Natural killer cell (primary cell): Measurements from ENCODE around the gene SH2D2A. TPM values are rescaled to one million over a fixed set of nuclear protein-coding genes. Genes with fewer than 3 reads are reported as not detected.

Experiments used
- ATAC-seq, 3 donors: fragments of 150-1000 bp in 2 of 3; fragments of 200-7000 bp in 1 of 3; cut with Tn5 transposase; 1 replicate in 1 of 3; 2 replicates in 2 of 3; pipeline ENCODE4 v1.10.0; 2021; ENCODE audit warnings: mild to moderate bottlenecking in 2 of 3, moderate library complexity in 2 of 3
- DNase-seq, 2 donors: peaks; one replicate each; pipeline versions ENCODE4 v3.0.0 to v3.0.0-alpha.2; 2013 to 2021; ENCODE audit warnings: mixed read lengths in 1 of 2
- H3K27ac ChIP-seq: one replicate; pipeline ENCODE4 v1.5.1; 2013; ENCODE audit warnings: mild to moderate bottlenecking, low read length
- H3K27me3 ChIP-seq: one replicate; pipeline ENCODE4 v1.6.1; 2013; ENCODE audit warnings: low read length; ENCODE audit not compliant: control insufficient read depth, insufficient read depth
- H3K36me3 ChIP-seq: one replicate; pipeline ENCODE4 v1.6.1; 2013; ENCODE audit warnings: low read length; ENCODE audit not compliant: control insufficient read depth, insufficient read depth
- H3K4me1 ChIP-seq: one replicate; pipeline ENCODE4 v1.6.1; 2013; ENCODE audit warnings: low read length; ENCODE audit not compliant: control insufficient read depth, insufficient read depth
- H3K4me3 ChIP-seq: one replicate; pipeline ENCODE4 v1.5.1; 2013; ENCODE audit warnings: low read length
- H3K9me3 ChIP-seq: one replicate; pipeline ENCODE4 v1.6.1; 2013; ENCODE audit warnings: low read length; ENCODE audit not compliant: control insufficient read depth, insufficient read depth
- H3K27ac Mint-ChIP-seq, 2 donors: one replicate each; pipeline ENCODE4 v1.8.0; 2022; ENCODE audit warnings: mild to moderate bottlenecking in 2 of 2, mixed read lengths in 2 of 2, moderate library complexity in 1 of 2
- H3K27me3 Mint-ChIP-seq, 2 donors: one replicate each; pipeline ENCODE4 v1.8.0; 2022; ENCODE audit warnings: low read depth in 2 of 2, mixed read lengths in 2 of 2
- H3K36me3 Mint-ChIP-seq: one replicate; pipeline ENCODE4 v1.8.0; 2022; ENCODE audit warnings: mixed read lengths
- H3K4me1 Mint-ChIP-seq, 2 donors: one replicate each; pipeline ENCODE4 v1.8.0; 2022; ENCODE audit warnings: mixed read lengths in 2 of 2
- H3K4me3 Mint-ChIP-seq: one replicate; pipeline ENCODE4 v1.8.0; 2022; ENCODE audit warnings: mild to moderate bottlenecking, moderate library complexity, mixed read lengths
- H3K9me3 Mint-ChIP-seq, 2 donors: one replicate each; pipeline ENCODE4 v1.8.0; 2022; ENCODE audit warnings: mixed read lengths in 2 of 2
- WGBS: methylation state at CpG from one replicate; pipeline ENCODE4 v1.1.7; 2013; ENCODE audit warnings: missing lambda C conversion rate; ENCODE audit not compliant: insufficient coverage; 5-methylcytosine and 5-hydroxymethylcytosine counted together
- intact Hi-C: fragments of 100-400 bp; cut with micrococcal nuclease; formaldehyde crosslinking; loops from one replicate; pipeline ENCODE4 v1.14.2; 2022
- total RNA-seq, 4 donors: library from RNA; stranded (reverse); fragments of 120-200 nt in 1 of 4; gene quantifications; one replicate each; pipeline versions ENCODE4 v1.2.3 to v1.2.4, GENCODE V29; 2013 to 2022
- TF ChIP-seq, protein P1 (sequence below): fragments of 200-600 bp; IDR thresholded peaks from one replicate; pipeline ENCODE4 v1.8.0; 2022; ENCODE audit warnings: antibody characterized with exemption

SH2D2A gene
- total RNA-seq, 3 donors from 2014 or later (not counting 1 experiment from before 2014, with no cell fraction given) = 155 to 324 (median 312) TPM

DNA sequence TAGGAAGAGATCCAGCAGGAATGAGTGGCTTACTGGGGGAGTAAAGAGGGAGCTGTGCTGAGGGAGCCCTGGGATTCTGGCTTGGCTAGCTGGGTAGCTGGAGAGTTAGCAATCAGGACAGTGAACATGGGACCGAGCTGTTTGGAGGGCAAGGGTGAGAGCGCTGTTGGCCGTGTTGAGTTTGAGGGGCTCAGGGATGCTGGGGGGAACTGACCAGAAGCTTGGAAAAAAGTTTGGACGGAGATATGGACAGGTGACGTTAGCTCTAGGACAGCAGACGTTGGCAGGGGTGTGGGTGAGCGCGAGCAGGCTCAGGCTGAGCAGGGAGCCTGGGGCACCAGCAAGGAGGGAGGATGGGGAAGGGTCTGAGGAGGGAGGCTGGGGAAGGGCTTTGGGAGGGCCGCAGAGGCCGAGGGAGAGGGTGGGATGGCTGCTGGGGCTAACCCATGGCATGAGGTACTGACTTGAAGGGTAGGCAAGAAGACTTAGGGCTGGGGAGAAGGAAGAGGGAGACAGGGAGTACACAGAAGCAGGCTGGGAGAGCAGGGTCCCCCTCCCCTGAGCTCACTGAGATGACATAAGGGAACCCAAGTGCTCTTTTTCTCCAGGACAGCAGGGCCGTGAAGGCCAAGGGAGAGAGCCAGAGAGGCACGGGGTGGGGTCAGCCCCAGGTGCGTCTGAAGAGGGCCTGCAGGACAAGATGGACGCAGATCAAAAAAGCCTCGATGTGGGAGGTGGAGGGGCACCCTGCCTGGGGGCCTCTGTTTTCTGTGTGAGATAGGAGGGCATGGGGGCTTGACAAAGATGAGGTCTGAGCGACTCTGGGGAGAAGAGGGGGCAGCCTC is 8.2 kb downstream of the SH2D2A start:
- intact Hi-C loops = no loop called here
- Mint-ChIP-seq H3K4me3 (peak overlapping the region; percentile 85), H3K27ac (peak overlapping the region; percentile 94 to 98), H3K4me1 (peaks cover 67 to 90% of the 10 kb centered on the region in 2 donors), H3K9me3 (no peaks in the 10 kb centered on the region), H3K27me3 (no peaks in the 10 kb centered on the region), H3K36me3 (peaks cover 20% of the 10 kb centered on the region)
- no peak for DNase-seq
- TF ChIP-seq, protein P1, sequence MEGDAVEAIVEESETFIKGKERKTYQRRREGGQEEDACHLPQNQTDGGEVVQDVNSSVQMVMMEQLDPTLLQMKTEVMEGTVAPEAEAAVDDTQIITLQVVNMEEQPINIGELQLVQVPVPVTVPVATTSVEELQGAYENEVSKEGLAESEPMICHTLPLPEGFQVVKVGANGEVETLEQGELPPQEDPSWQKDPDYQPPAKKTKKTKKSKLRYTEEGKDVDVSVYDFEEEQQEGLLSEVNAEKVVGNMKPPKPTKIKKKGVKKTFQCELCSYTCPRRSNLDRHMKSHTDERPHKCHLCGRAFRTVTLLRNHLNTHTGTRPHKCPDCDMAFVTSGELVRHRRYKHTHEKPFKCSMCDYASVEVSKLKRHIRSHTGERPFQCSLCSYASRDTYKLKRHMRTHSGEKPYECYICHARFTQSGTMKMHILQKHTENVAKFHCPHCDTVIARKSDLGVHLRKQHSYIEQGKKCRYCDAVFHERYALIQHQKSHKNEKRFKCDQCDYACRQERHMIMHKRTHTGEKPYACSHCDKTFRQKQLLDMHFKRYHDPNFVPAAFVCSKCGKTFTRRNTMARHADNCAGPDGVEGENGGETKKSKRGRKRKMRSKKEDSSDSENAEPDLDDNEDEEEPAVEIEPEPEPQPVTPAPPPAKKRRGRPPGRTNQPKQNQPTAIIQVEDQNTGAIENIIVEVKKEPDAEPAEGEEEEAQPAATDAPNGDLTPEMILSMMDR = no peak
- Histone ChIP-seq H3K4me1 (peaks cover 68% of the 10 kb centered on the region), H3K27me3 (no peaks in the 10 kb centered on the region), H3K4me3 (no peak overlapping the region), H3K9me3 (no peaks in the 10 kb centered on the region), H3K27ac (peak overlapping the region; percentile 50), H3K36me3 (peaks cover 62% of the 10 kb centered on the region)
- ATAC-seq = no peak
- 94% methylated on average over 16 of the region's 16 CpGs for WGBS

GRCh38 chr1:156807627-156808026 is 9.0 kb downstream of the SH2D2A start:
- peak overlapping the region; percentile 85 for H3K4me3 Mint-ChIP-seq

DNA sequence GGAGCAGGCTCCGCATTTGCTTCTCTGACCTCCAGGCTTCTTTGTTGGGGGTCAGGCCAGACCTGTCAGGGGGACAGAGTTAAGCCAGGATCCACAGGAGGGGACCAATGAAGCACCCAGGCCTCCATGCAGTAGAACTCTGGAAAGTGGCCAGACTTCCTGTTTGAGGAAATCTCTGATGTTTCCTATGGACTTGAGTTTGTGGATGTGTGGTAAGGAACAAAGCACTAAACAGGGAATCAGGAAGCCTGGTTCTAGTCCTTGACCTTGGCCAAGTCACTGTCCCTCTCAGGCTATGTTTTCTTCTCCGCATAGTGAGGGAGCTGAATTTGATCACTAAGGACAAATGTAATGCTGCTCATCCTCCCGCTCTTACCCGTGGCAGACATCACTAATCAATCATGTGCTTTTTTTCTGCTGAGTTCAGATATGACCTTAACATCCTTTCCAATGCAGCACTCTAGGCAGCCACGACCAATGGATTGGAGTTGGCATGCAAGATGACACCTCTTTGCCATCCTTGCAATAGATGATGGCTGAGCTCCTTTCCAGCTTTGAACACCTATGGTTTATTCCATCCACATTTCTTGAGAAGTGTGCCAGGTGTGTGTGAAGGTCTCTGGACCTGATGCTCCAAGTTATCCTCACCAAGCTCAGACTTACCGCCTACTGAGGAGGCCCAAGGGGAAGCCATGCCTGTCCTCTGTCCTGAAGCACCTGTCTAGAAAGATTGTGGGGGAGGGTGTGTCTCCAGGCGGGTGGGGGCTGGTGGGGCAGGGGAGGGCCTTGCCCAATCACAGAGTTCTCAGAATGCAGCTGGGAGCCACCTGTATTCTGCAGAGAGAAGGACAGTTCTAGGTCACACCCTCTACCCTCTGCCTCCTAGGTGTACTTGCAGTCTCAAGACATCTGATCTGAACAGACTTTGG is 9.9 kb downstream of the SH2D2A start:
- TF ChIP-seq, protein P1 = no peak
- peak overlapping the region; percentile 50 for H3K27ac ChIP-seq
- ATAC-seq (peak in 1 of 3 donors; percentile 2), DNase-seq (no peak)
- intact Hi-C loops = no loop called here
- Mint-ChIP-seq H3K9me3 (no peaks in the 10 kb centered on the region), H3K27ac (peak overlapping the region; percentile 94 to 98), H3K4me1 (peaks cover 58 to 88% of the 10 kb centered on the region in 2 donors), H3K36me3 (peaks cover 8% of the 10 kb centered on the region), H3K4me3 (peak overlapping the region; percentile 85), H3K27me3 (no peaks in the 10 kb centered on the region)
- no peaks in the 10 kb centered on the region for H3K9me3 ChIP-seq
- peaks cover 54% of the 10 kb centered on the region for H3K4me1 ChIP-seq
- 91% methylated on average over 7 of the region's 7 CpGs for WGBS
- no peak overlapping the region for H3K4me3 ChIP-seq
- peaks cover 47% of the 10 kb centered on the region for H3K36me3 ChIP-seq
- H3K27me3 ChIP-seq = no peaks in the 10 kb centered on the region

More at GRCh38 chr1:156807627-156808026, 9.0 kb downstream of the SH2D2A start:
- H3K27me3 Mint-ChIP-seq = no peaks in the 10 kb centered on the region
- Histone ChIP-seq H3K27me3 (no peaks in the 10 kb centered on the region), H3K36me3 (peaks cover 54% of the 10 kb centered on the region), H3K4me1 (peaks cover 60% of the 10 kb centered on the region), H3K4me3 (no peak overlapping the region), H3K9me3 (no peaks in the 10 kb centered on the region), H3K27ac (peak overlapping the region; percentile 50)
- 13% methylated on average over 2 of the region's 2 CpGs for WGBS
- TF ChIP-seq, protein P1 = no peak
- peak in 1 of 2 donors; percentile 38 for DNase-seq
- H3K4me1 Mint-ChIP-seq = peaks cover 59 to 89% of the 10 kb centered on the region in 2 donors
- peak overlapping the region; percentile 94 to 98 for H3K27ac Mint-ChIP-seq
- ATAC-seq = peak; percentile 27 to 49 (median 35)
- no peaks in the 10 kb centered on the region for H3K9me3 Mint-ChIP-seq
- intact Hi-C loops = no loop called here
- H3K36me3 Mint-ChIP-seq = peaks cover 16% of the 10 kb centered on the region
